Ishikawa (cell line): ENCODE measurements around the gene KCNE5.

Experiments
- CEBPB ChIP-seq: IDR thresholded peaks from 2 replicates; pipeline ENCODE4 v1.6.1; 2012
- CREB1 ChIP-seq: IDR thresholded peaks from 2 replicates; pipeline ENCODE4 v1.6.1; 2012; ENCODE audit warnings: low read depth
- EGR1 ChIP-seq: IDR thresholded peaks from 2 replicates; pipeline ENCODE4 v1.6.1; 2012
- EP300 ChIP-seq: IDR thresholded peaks from 2 replicates; pipeline ENCODE4 v1.6.1; 2012; ENCODE audit warnings: borderline replicate concordance
- FOXM1 ChIP-seq: IDR thresholded peaks from 2 replicates; pipeline ENCODE4 v1.6.1; 2012; ENCODE audit warnings: low read depth, borderline replicate concordance
- NFIC ChIP-seq: IDR thresholded peaks from 2 replicates; pipeline ENCODE4 v1.6.1; 2012
- RAD21 ChIP-seq: IDR thresholded peaks from 2 replicates; pipeline ENCODE4 v1.6.1; 2012; ENCODE audit warnings: low read depth
- TAF1 ChIP-seq: IDR thresholded peaks from 2 replicates; pipeline ENCODE4 v1.6.1; 2012; ENCODE audit warnings: low read depth, mild to moderate bottlenecking
- TCF12 ChIP-seq: IDR thresholded peaks from 2 replicates; pipeline ENCODE4 v1.6.1; 2012; ENCODE audit warnings: low read depth
- TEAD4 ChIP-seq: IDR thresholded peaks from 2 replicates; pipeline ENCODE4 v1.6.1; 2012
- YY1 ChIP-seq: IDR thresholded peaks from 2 replicates; pipeline ENCODE4 v1.6.1; 2012; ENCODE audit warnings: low read depth
- ZBTB7A ChIP-seq: IDR thresholded peaks from 2 replicates; pipeline ENCODE4 v1.6.1; 2012; ENCODE audit warnings: low read depth
- TF ChIP-seq, protein P1 (sequence below): IDR thresholded peaks from 2 replicates; pipeline ENCODE4 v1.6.1; 2012
- TF ChIP-seq, protein P2 (sequence below): IDR thresholded peaks from 2 replicates; pipeline ENCODE4 v1.6.1; 2012; ENCODE audit warnings: low read depth, mild to moderate bottlenecking
- TF ChIP-seq, protein P3 (sequence below): IDR thresholded peaks from 2 replicates; pipeline ENCODE4 v1.6.1; 2012

Gene KCNE5

DNA sequence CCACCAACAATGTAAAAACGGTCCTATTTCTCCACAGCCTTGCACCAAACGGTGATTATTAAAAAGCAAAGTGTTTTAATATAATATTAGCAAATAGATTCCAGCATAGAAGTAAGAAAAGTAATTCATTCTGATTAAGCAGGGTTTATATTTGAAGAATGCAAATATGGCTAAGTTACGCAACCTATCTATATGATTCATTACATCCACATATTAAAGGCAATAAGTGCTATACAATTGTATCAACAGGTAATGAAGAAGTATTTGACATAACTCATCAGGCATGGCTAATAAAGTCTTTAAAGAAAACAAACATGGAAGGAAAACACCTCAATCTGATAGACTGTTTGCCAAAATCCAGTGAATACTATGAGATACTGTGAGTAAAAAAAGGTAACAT, 29.0 kb downstream of the KCNE5 start:
- TF ChIP-seq, protein P1, sequence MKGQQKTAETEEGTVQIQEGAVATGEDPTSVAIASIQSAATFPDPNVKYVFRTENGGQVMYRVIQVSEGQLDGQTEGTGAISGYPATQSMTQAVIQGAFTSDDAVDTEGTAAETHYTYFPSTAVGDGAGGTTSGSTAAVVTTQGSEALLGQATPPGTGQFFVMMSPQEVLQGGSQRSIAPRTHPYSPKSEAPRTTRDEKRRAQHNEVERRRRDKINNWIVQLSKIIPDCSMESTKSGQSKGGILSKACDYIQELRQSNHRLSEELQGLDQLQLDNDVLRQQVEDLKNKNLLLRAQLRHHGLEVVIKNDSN = no peak
- no peak for TF ChIP-seq FOXM1
- TF ChIP-seq TAF1 = no peak
- TF ChIP-seq, protein P2, sequence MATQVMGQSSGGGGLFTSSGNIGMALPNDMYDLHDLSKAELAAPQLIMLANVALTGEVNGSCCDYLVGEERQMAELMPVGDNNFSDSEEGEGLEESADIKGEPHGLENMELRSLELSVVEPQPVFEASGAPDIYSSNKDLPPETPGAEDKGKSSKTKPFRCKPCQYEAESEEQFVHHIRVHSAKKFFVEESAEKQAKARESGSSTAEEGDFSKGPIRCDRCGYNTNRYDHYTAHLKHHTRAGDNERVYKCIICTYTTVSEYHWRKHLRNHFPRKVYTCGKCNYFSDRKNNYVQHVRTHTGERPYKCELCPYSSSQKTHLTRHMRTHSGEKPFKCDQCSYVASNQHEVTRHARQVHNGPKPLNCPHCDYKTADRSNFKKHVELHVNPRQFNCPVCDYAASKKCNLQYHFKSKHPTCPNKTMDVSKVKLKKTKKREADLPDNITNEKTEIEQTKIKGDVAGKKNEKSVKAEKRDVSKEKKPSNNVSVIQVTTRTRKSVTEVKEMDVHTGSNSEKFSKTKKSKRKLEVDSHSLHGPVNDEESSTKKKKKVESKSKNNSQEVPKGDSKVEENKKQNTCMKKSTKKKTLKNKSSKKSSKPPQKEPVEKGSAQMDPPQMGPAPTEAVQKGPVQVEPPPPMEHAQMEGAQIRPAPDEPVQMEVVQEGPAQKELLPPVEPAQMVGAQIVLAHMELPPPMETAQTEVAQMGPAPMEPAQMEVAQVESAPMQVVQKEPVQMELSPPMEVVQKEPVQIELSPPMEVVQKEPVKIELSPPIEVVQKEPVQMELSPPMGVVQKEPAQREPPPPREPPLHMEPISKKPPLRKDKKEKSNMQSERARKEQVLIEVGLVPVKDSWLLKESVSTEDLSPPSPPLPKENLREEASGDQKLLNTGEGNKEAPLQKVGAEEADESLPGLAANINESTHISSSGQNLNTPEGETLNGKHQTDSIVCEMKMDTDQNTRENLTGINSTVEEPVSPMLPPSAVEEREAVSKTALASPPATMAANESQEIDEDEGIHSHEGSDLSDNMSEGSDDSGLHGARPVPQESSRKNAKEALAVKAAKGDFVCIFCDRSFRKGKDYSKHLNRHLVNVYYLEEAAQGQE = no peak
- no peak for TF ChIP-seq EP300
- TF ChIP-seq TCF12 = no peak
- TF ChIP-seq, protein P3, sequence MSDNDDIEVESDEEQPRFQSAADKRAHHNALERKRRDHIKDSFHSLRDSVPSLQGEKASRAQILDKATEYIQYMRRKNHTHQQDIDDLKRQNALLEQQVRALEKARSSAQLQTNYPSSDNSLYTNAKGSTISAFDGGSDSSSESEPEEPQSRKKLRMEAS = no peak
- TF ChIP-seq EGR1 = no peak
- TF ChIP-seq RAD21 = no peak
- TF ChIP-seq CREB1 = no peak

DNA sequence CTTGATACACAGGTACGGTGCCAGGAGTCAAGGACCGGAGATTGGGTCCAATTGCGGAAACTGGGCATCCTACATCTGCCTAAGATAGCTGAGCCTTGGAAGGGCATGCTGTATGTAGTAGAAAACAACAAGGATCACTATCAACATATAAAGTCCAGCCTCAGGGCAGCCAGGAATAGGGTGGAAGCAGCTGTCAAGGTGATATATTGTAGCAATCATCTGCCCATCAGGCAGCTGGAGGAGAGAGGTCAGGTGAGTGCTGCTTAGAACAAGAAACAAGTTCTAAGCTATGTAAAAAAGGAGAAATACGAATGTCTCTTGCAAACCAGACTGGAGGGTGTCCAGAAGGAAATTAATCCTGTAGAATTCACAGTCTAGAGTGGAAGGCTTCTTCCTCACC, 34.8 kb downstream of the KCNE5 start:
- no peak for TF ChIP-seq YY1
- TF ChIP-seq, protein P2 = no peak
- no peak for TF ChIP-seq NFIC
- TF ChIP-seq, protein P3 = no peak
- no peak for TF ChIP-seq ZBTB7A
- TF ChIP-seq TAF1 = no peak
- TF ChIP-seq EP300 = no peak

DNA sequence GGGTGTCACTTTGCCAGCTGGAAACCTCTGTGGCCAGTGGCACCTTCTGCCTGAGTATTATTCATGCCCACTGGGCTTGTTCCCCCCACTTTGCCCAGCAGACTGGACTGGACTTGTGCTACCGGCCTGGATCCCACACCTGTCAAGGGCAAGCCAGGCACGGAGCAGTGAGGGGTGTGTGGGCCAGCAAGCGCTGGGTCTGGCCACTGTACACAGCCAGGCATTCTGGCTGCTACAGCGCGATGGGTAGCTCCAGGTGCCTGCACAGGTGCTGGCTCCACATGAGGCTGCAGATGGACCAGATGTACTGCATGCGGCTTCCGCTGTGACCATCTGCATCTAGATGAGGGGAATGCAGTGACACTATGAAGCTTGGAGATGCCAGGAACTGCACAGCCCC, 39.5 kb downstream of the KCNE5 start:
- no peak for TF ChIP-seq TCF12
- TF ChIP-seq ZBTB7A = no peak
- no peak for TF ChIP-seq YY1
- no peak for TF ChIP-seq EP300
- TF ChIP-seq RAD21 = no peak

DNA sequence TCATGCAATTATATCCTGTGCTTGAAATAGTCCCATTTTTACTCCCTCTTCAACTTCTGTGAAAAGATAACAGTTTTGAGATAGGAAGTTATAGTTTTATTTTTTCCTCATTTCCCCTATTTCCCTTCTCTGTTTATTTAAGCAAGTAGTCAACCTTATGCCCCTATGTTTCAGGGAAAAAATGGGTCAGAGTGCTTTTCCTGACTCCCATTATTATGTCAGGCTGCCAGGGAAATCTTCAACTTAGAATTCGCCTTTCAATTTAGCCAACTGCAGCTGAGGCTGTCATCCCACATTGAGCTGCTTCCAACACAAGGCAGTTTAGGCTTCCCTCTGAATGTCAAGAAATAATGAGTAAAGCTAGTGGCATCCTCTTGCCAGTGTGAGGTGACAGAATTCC, 46.1 kb downstream of the KCNE5 start:
- TF ChIP-seq, protein P1 = no peak
- TF ChIP-seq ZBTB7A (no peak), YY1 (no peak), EP300 (no peak), TAF1 (no peak), RAD21 (no peak), TCF12 (no peak), CREB1 (no peak), NFIC (no peak), TEAD4 (no peak), FOXM1 (no peak), EGR1 (no peak), CEBPB (no peak)
- TF ChIP-seq, protein P2 = no peak
- TF ChIP-seq, protein P3 = no peak

DNA sequence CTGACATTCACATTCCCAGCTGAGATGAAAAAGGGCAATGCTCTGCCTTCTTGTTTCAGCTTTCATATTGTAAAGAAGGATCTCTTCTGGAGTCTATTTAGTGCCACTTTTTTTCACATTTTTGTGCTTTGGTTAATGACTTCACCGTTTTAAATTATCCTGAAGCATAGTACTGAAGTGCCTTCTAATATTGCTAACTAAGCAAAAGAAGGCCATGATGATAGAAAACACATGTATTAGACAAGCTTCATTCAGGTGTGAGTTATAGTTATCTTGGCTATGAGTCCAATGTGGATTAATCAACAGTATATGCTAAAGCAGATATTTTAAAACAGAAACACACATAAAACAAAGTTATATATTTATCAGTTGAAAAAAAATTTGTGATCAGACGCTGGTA, 47.9 kb downstream of the KCNE5 start:
- TF ChIP-seq NFIC = no peak
- TF ChIP-seq, protein P3 = no peak
